Epithelial cell of prostate (primary cell): Measurements from ENCODE around the gene ZAP70.
A peak's percentile ranks its signal among the peaks of the same experiment; 100 is the strongest.

Experiments
- DNase-seq: peaks from one replicate; pipeline ENCODE4 v3.0.0-alpha.2; 2011; ENCODE audit warnings: low read depth, low spot score
- H3K27ac ChIP-seq: fragments of 450-650 bp; 2 replicates; pipeline ENCODE4 v1.5.1; 2017; ENCODE audit warnings: mild to moderate bottlenecking

The ZAP70 gene

GRCh38 chr2:97769711-97770110 is 56.3 kb downstream of the ZAP70 start:
- no peak for DNase-seq
- H3K27ac ChIP-seq, result no peak overlapping the region

DNA sequence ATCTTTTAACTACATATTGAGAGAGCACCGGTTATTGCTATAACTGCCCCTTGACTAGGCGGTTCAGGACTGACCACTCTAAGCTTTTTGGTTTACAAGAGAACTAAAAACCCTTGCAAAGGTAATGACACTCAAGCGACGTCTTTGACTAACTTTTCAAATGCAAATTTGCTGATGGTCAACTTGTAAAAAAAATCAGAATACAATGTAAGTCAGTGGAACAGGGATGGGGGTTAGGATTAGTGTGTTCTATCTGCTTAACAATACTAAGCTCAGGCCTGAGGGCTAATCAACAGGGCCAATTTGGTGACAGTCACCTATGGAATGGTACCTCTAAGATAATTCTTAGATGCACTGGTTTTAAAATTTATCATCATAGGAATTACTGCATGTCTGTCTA is 57.1 kb downstream of the ZAP70 start:
- no peak overlapping the region for H3K27ac ChIP-seq
- no peak for DNase-seq

DNA sequence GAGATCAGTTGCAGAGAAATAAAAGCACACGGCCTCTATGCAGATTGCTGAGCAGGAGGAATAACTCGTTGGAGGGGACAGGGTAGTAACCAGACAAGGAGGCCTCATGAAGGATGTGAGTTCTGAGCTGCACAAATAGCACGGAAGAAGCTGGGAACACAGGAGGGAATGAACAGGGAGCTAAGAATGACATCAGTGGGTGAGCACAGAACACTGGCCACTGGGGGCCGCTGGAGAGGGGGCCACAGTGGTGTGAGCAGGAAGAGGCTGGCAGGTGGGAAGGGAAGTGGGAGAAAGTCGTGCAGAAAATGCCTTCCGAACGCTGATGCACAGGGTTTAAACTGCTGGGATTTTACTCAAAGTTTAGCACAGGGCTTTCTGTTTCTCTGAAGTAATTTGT is 61.0 kb downstream of the ZAP70 start:
- DNase-seq, result no peak
- H3K27ac ChIP-seq, result no peak overlapping the region

DNA sequence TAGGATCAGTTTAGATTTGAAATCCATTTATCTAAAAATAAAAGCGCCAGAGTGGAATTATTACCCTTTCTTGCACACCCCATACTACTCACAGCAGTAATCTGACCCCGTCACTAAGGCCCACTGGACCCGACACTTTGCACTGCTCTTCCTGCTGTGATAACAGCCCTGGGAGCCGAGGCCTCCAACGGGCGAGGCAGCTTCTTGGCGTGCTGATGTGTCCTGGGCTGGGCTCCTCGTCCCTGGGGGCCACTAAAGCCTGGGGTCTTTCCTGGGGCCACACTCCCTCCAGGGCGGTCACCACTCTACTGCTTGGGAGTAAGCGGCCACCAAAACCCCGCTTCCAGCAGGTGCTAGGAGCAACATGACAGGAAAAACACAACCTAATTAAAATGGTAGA is 61.7 kb downstream of the ZAP70 start:
- DNase-seq, result no peak
- no peak overlapping the region for H3K27ac ChIP-seq

GRCh38 chr2:97779141-97779540 is 65.8 kb downstream of the ZAP70 start:
- DNase-seq, result no peak
- no peak overlapping the region for H3K27ac ChIP-seq

DNA sequence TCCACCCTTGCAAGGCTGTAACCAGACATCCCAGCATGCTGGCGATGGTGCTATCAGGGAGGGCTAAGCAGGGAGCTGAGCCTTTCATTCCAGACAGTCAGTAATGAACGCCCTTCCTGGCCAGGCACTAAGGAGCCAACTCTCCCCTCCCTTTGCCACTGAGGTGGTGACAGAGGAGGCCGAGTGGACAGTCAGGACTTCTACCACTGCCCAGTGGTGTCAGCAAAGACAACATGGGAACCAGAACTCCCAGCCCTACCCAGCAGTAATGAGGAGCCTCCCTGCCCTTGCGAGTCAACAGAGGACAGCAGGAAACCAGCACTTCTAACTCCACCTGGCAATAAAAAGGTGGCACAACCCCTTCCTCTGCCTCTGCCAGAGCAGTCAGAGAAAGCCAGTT is 68.6 kb downstream of the ZAP70 start:
- H3K27ac ChIP-seq, result peak overlapping the region; percentile 33
- no peak for DNase-seq

GRCh38 chr2:97784953-97785352 is 71.6 kb downstream of the ZAP70 start:
- DNase-seq, result no peak
- no peak overlapping the region for H3K27ac ChIP-seq

DNA sequence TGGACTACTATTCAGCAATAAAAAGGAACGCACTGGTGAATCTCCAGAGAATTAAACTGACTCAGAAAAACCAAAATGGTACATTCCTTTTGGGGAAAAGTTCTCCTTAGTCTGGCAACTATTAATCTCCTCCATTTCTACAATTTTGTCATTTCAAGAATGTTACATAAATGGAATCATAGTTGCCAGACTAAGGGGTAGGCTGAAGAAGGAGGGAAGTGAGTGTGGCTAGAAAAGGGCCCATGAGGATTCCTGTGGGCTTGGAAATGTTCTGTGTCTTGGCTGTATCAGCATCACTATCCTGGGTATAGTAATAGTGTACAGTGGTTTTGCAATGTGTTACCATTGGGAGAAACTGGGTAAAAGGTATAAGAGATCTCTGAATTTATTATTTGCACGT is 72.4 kb downstream of the ZAP70 start:
- DNase-seq, result no peak
- H3K27ac ChIP-seq, result no peak overlapping the region

GRCh38 chr2:97788986-97789644 is 75.7 kb downstream of the ZAP70 start:
- H3K27ac ChIP-seq, result no peak overlapping the region
- DNase-seq, result no peak
